Measurements from ENCODE around the gene GGPS1. TPM values are rescaled to one million over a fixed set of nuclear protein-coding genes. Genes with fewer than 3 reads are reported as not detected.
"Not testable (repeated sequence)": the region's sequence is repeated elsewhere in the genome, so short reads cannot be mapped to it uniquely, and the experiment has no call there.

The GGPS1 gene
- total and polyA plus RNA-seq, 2 experiments from 2014 or later, result 32.6 to 36.3 TPM

GRCh38 chr1:235375919-235376605 lies 47.7 kb downstream of the GGPS1 start:
- no peaks in the 10 kb centered on the region for H3K27me3 ChIP-seq
- no peak overlapping the region for H3K4me2 ChIP-seq
- H3K9me3 ChIP-seq (ENCODE audit: low read depth), result no peaks in the 10 kb centered on the region
- H4K20me1 ChIP-seq (ENCODE audit: insufficient read depth, poor library complexity, severe bottlenecking), result peaks cover 3% of the 10 kb centered on the region
- H3K4me3 ChIP-seq, result no peak overlapping the region
- no peak overlapping the region for H2AFZ ChIP-seq
- DNase-seq (ENCODE audit: low spot score), result no peak
- 98% methylated on average over 6 of the region's 6 CpGs for WGBS (ENCODE audit: low lambda C conversion rate, missing lambda C conversion rate)
- no peaks in the 10 kb centered on the region for H3K9me2 ChIP-seq (replicated peaks; ENCODE audit: insufficient read depth)
- H3K79me2 ChIP-seq, result peaks cover 76% of the 10 kb centered on the region
- no peaks in the 10 kb centered on the region for H3K36me3 ChIP-seq (replicated peaks; ENCODE audit: insufficient read depth, low read depth)
- H3K4me1 ChIP-seq (ENCODE audit: insufficient read depth), result no peaks in the 10 kb centered on the region
- TF ChIP-seq CTCF (IDR thresholded peaks at IDR 0.05; ENCODE audit: poor library complexity), result no peak
- H3K27ac ChIP-seq, result no peak overlapping the region

- H3K4me2 ChIP-seq; H3K36me3 ChIP-seq (replicated peaks; ENCODE audit: insufficient read depth, low read depth): not testable (repeated sequence)
- peaks cover 59% of the 10 kb centered on the region for H3K79me2 ChIP-seq
Measured at GRCh38 chr1:235378134-235378735, 49.9 kb downstream of the GGPS1 start.

GRCh38 chr1:235381955-235382739 lies 53.8 kb downstream of the GGPS1 start:
- 80% methylated on average over 1 of the region's 3 CpGs for WGBS (ENCODE audit: low lambda C conversion rate, missing lambda C conversion rate)
- H3K4me2 ChIP-seq; H2AFZ ChIP-seq; H4K20me1 ChIP-seq (ENCODE audit: insufficient read depth, poor library complexity, severe bottlenecking); H3K9me3 ChIP-seq (ENCODE audit: low read depth); H3K27ac ChIP-seq; DNase-seq (ENCODE audit: low spot score); H3K4me3 ChIP-seq; H3K9me2 ChIP-seq (replicated peaks; ENCODE audit: insufficient read depth); H3K27me3 ChIP-seq; H3K4me1 ChIP-seq (ENCODE audit: insufficient read depth); H3K36me3 ChIP-seq (replicated peaks; ENCODE audit: insufficient read depth, low read depth): not testable (repeated sequence)
- peaks cover 25% of the 10 kb centered on the region for H3K79me2 ChIP-seq

More at GRCh38 chr1:235378134-235378735, 49.9 kb downstream of the GGPS1 start:
- not testable (repeated sequence) for H2AFZ ChIP-seq; H3K9me2 ChIP-seq (replicated peaks; ENCODE audit: insufficient read depth); H3K27ac ChIP-seq; H4K20me1 ChIP-seq (ENCODE audit: insufficient read depth, poor library complexity, severe bottlenecking); H3K9me3 ChIP-seq (ENCODE audit: low read depth); DNase-seq (ENCODE audit: low spot score); H3K4me1 ChIP-seq (ENCODE audit: insufficient read depth); H3K27me3 ChIP-seq; H3K4me3 ChIP-seq
- WGBS (ENCODE audit: low lambda C conversion rate, missing lambda C conversion rate), result 94% methylated on average over 11 of the region's 11 CpGs

GRCh38 chr1:235385633-235386032 lies 57.3 kb downstream of the GGPS1 start:
- H3K9me2 ChIP-seq (replicated peaks; ENCODE audit: insufficient read depth); H3K27me3 ChIP-seq; H3K4me1 ChIP-seq (ENCODE audit: insufficient read depth); H2AFZ ChIP-seq; H3K4me2 ChIP-seq; H3K4me3 ChIP-seq; DNase-seq (ENCODE audit: low spot score); H3K27ac ChIP-seq; H3K9me3 ChIP-seq (ENCODE audit: low read depth); H3K36me3 ChIP-seq (replicated peaks; ENCODE audit: insufficient read depth, low read depth); H4K20me1 ChIP-seq (ENCODE audit: insufficient read depth, poor library complexity, severe bottlenecking): not testable (repeated sequence)
- WGBS (ENCODE audit: low lambda C conversion rate, missing lambda C conversion rate), result 100% methylated on average over 1 of the region's 1 CpG
- peaks cover 28% of the 10 kb centered on the region for H3K79me2 ChIP-seq

GRCh38 chr1:235391874-235392273 lies 63.5 kb downstream of the GGPS1 start:
- Histone ChIP-seq H3K27me3 (no peaks in the 10 kb centered on the region), H3K79me2 (peaks cover 69% of the 10 kb centered on the region), H3K27ac (no peak overlapping the region), H3K4me1 (ENCODE audit: insufficient read depth) (no peaks in the 10 kb centered on the region), H3K4me3 (no peak overlapping the region), H2AFZ (no peak overlapping the region), H3K4me2 (no peak overlapping the region), H3K9me3 (ENCODE audit: low read depth) (no peaks in the 10 kb centered on the region), H4K20me1 (ENCODE audit: insufficient read depth, poor library complexity, severe bottlenecking) (no peaks in the 10 kb centered on the region), H3K9me2 (replicated peaks; ENCODE audit: insufficient read depth) (no peaks in the 10 kb centered on the region), H3K36me3 (replicated peaks; ENCODE audit: insufficient read depth, low read depth) (no peaks in the 10 kb centered on the region)
- no peak for TF ChIP-seq CTCF (IDR thresholded peaks at IDR 0.05; ENCODE audit: poor library complexity)
- no peak for TF ChIP-seq EZH2phosphoT487 (IDR thresholded peaks at IDR 0.05; ENCODE audit: low read depth, severe bottlenecking, unreplicated experiment)
- TF ChIP-seq EZH2 (IDR thresholded peaks at IDR 0.05; ENCODE audit: borderline replicate concordance), result no peak
- WGBS (ENCODE audit: low lambda C conversion rate, missing lambda C conversion rate), result 95% methylated on average over 4 of the region's 4 CpGs
- no peak for DNase-seq (ENCODE audit: low spot score)

Measured in hepatocyte (in vitro differentiated cells).